Spleen (tissue), 11 donors: ENCODE measurements around the gene TBC1D9B. TPM values are rescaled to one million over a fixed set of nuclear protein-coding genes. Genes with fewer than 3 reads are reported as not detected.

Experiments
- DNase-seq: peaks from one replicate; pipeline ENCODE4 v3.0.0-alpha.2; 2020
- H3K27ac ChIP-seq, 8 donors: fragments of 200-600 bp; sonication (generic) in 7 of 8; 1 replicate in 4 of 8; 2 replicates in 4 of 8; pipeline versions ENCODE4 v1.5.0 to v1.8.0; 2016 to 2021; ENCODE audit warnings: inconsistent platforms in 4 of 8, mild to moderate bottlenecking in 4 of 8, moderate library complexity in 1 of 8
- H3K27me3 ChIP-seq, 7 donors: fragments of 200-600 bp; sonication (generic) in 6 of 7; replicated peaks in 1 of 7; 1 replicate in 4 of 7; 2 replicates in 3 of 7; pipeline versions ENCODE4 v1.5.0 to v1.8.0; 2016 to 2021; ENCODE audit warnings: inconsistent platforms in 3 of 7, mild to moderate bottlenecking in 1 of 7
- H3K36me3 ChIP-seq, 6 donors: fragments of 200-600 bp; sonication (generic) in 5 of 6; 1 replicate in 4 of 6; 2 replicates in 2 of 6; pipeline versions ENCODE4 v1.5.0 to v1.8.0; 2016 to 2021; ENCODE audit warnings: inconsistent platforms in 2 of 6
- H3K4me1 ChIP-seq, 6 donors: fragments of 200-600 bp; sonication (generic) in 5 of 6; 1 replicate in 3 of 6; 2 replicates in 3 of 6; pipeline versions ENCODE4 v1.5.0 to v1.8.0; 2016 to 2021; ENCODE audit warnings: inconsistent platforms in 3 of 6
- H3K4me3 ChIP-seq, 8 donors: fragments of 200-600 bp; sonication (generic) in 7 of 8; 1 replicate in 4 of 8; 2 replicates in 4 of 8; pipeline versions ENCODE4 v1.5.0 to v1.8.0; 2016 to 2021; ENCODE audit warnings: inconsistent platforms in 4 of 8, mild to moderate bottlenecking in 4 of 8, moderate library complexity in 2 of 8
- H3K9me3 ChIP-seq, 8 donors: fragments of 200-600 bp; sonication (generic) in 7 of 8; 1 replicate in 4 of 8; 2 replicates in 4 of 8; pipeline versions ENCODE4 v1.5.0 to v1.8.0; 2016 to 2021; ENCODE audit warnings: inconsistent platforms in 4 of 8
- POLR2A ChIP-seq, 3 donors: fragments of 450-650 bp; IDR thresholded peaks; one replicate each; pipeline ENCODE4 v1.5.1; 2017; ENCODE audit warnings: antibody characterized with exemption in 3 of 3, mild to moderate bottlenecking in 1 of 3
- POLR2AphosphoS5 ChIP-seq, 3 donors: sonication (generic); formaldehyde crosslinking; IDR thresholded peaks; one replicate each; pipeline ENCODE4 v1.5.1; 2017; ENCODE audit warnings: antibody characterized with exemption in 3 of 3
- WGBS, 5 donors: extraction: QIAGEN DNeasy Blood & Tissue Kit in 3 of 5; methylation state at CpG; one replicate each; pipeline versions ENCODE4 v1.1.5 to v1.1.7; 2013 to 2018; 5-methylcytosine and 5-hydroxymethylcytosine counted together
- intact Hi-C: fragments of 100-400 bp; cut with DNase I; formaldehyde crosslinking; loops from one replicate; pipeline ENCODE4 v1.15.0; 2023; ENCODE audit warnings: low total_unique reads
- polyA plus RNA-seq, 3 donors: library from polyadenylated mRNA; stranded (reverse); fragments of 200-250 nt; gene quantifications; one replicate each; pipeline ENCODE4 v1.2.1, GENCODE V29; 2013
- total RNA-seq, 7 donors: library from RNA; depleted of rRNA in 3 of 7; stranded (reverse); fragments of >200 nt in 3 of 7; fragmentation: NEBNext Ultra II Directional in 4 of 7; extraction: Animal tissue kit (Norgen Biotek cat#: 25700) in 4 of 7; gene quantifications; one replicate each; pipeline versions ENCODE4 v1.1.0 to v1.2.1, GENCODE V29; 2016 to 2021
- TF ChIP-seq, protein P1 (sequence below), 11 experiments: fragments of 200-600 bp in 7 of 11; fragments of 450-650 bp in 4 of 11; sonication (generic) in 4 of 11; IDR thresholded peaks in 8 of 11; conservative IDR thresholded peaks in 3 of 11; 1 replicate in 7 of 11; 2 replicates in 4 of 11; pipeline versions ENCODE4 v1.4.0 to v1.8.0; 2016 to 2021; ENCODE audit warnings: antibody characterized with exemption in 11 of 11, inconsistent platforms in 4 of 11, mild to moderate bottlenecking in 1 of 11
- donor health status: healthy with polysubstance abuse.
- donor health status: DM: no; HTN: no; CAD: no; lungs with moderate emphysema.
- donor health status: DM: no; HTN: no; CAD: no.
- donor health status: Bipolar disorder and iron deficiency.
- donor health status: healthy.
- donor health status: DM: no; HTN: no; CAD: no.
- donor health status: DM: yes; HTN: yes; CAD: no.

TBC1D9B gene
- total and polyA plus RNA-seq, 10 donors, result 29.5 to 140 (median 109) TPM

DNA sequence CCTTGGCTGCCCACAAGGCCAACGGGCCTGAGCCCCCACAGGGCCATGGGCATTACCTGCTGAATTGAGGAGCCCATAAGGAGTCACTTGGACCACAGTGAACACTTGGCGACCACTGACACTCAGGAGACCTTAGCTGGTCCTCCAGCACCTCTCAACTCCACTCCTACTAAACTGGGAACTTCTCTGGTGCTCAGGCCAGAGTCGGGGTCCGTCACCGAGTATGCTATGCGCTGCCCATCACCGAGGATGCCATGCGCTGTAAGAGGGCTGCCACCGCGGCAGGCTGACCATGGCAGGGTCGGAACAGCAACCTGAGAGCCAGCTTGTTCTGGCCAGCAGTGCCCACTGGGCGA, 87.6 kb downstream of the TBC1D9B start:
- Histone ChIP-seq H3K4me1 (peaks cover 46 to 82% (median 77%) of the 10 kb centered on the region in 6 donors), H3K27me3 (peaks cover 0 to 12% (median 0%) of the 10 kb centered on the region in 7 donors), H3K36me3 (peaks cover 0 to 33% (median 25%) of the 10 kb centered on the region in 6 donors), H3K9me3 (no peaks in the 10 kb centered on the region), H3K27ac (peak overlapping the region; percentile 86 to 100 (median 100)), H3K4me3 (peak overlapping the region; percentile 89 to 97 (median 94))
- no peak for TF ChIP-seq POLR2AphosphoS5 (IDR thresholded peaks at IDR 0.05)
- no peak for TF ChIP-seq POLR2A (IDR thresholded peaks at IDR 0.05)
- TF ChIP-seq, protein P1, sequence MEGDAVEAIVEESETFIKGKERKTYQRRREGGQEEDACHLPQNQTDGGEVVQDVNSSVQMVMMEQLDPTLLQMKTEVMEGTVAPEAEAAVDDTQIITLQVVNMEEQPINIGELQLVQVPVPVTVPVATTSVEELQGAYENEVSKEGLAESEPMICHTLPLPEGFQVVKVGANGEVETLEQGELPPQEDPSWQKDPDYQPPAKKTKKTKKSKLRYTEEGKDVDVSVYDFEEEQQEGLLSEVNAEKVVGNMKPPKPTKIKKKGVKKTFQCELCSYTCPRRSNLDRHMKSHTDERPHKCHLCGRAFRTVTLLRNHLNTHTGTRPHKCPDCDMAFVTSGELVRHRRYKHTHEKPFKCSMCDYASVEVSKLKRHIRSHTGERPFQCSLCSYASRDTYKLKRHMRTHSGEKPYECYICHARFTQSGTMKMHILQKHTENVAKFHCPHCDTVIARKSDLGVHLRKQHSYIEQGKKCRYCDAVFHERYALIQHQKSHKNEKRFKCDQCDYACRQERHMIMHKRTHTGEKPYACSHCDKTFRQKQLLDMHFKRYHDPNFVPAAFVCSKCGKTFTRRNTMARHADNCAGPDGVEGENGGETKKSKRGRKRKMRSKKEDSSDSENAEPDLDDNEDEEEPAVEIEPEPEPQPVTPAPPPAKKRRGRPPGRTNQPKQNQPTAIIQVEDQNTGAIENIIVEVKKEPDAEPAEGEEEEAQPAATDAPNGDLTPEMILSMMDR (IDR thresholded peaks at IDR 0.05 in 8 of 11, conservative IDR thresholded peaks at IDR 0.05 in 3 of 11), result no peak
- 31 to 61% (median 40%) methylated on average over 6 to 12 of the region's 12 CpGs for WGBS, 5 donors
- no peak for DNase-seq
- intact Hi-C loops, result no loop called here

DNA sequence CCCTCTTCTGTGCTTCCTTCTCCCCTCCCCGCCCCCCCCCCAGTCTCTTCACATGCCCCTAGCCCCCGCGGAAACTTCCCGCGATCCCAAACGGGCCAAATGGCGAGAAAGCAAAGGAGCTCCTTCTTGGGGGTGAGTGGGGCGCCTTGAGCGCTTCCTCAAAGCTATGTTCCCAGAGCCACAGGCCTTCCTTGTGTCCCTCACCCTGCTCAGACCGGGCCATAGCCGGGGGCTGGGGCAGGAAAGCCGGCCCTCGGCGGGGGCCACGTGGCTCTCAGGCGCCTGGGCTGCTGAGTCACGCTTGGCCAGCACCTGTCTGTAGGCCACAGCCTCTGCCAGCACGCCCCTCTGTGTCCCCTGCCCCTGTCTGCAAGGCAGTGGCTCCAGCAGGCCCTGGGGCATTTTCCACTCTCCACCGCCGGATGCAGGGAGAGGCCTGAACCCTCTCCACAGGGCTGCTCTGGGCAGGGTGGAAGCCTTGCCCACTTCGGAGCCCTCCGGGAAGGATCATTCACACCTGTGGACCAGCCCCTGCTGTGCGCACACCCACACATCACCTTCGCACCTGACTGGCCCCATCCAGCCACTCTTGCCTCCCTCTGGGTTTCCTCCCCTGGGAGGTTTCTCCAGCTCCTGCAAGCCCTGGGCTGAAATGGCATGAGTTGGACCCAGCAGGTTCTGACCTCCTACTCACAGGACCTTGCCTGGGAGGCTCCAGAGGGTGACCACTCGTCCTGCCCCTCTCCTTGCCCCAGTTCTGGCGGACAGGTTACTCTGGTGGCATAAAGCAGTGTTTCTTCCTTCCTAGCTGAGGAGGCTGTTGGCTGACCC, 88.2 kb downstream of the TBC1D9B start:
- peak; percentile 93 for DNase-seq
- TF ChIP-seq POLR2AphosphoS5 (IDR thresholded peaks at IDR 0.05), result no peak
- TF ChIP-seq, protein P1 (IDR thresholded peaks at IDR 0.05 in 8 of 11, conservative IDR thresholded peaks at IDR 0.05 in 3 of 11), result no peak
- no peak for TF ChIP-seq POLR2A (IDR thresholded peaks at IDR 0.05)
- 19 to 33% (median 27%) methylated on average over 9 to 26 of the region's 26 CpGs for WGBS, 5 donors
- Histone ChIP-seq H3K27me3 (peaks cover 0 to 12% (median 0%) of the 10 kb centered on the region in 7 donors), H3K36me3 (peaks cover 0 to 30% (median 19%) of the 10 kb centered on the region in 6 donors), H3K9me3 (no peaks in the 10 kb centered on the region), H3K4me1 (peaks cover 46 to 76% (median 71%) of the 10 kb centered on the region in 6 donors), H3K27ac (peak overlapping the region; percentile 86 to 100 (median 100)), H3K4me3 (peak overlapping the region in 7 of 8 donors; percentile 16 to 97 (median 95))
- intact Hi-C loops, result no loop called here

DNA sequence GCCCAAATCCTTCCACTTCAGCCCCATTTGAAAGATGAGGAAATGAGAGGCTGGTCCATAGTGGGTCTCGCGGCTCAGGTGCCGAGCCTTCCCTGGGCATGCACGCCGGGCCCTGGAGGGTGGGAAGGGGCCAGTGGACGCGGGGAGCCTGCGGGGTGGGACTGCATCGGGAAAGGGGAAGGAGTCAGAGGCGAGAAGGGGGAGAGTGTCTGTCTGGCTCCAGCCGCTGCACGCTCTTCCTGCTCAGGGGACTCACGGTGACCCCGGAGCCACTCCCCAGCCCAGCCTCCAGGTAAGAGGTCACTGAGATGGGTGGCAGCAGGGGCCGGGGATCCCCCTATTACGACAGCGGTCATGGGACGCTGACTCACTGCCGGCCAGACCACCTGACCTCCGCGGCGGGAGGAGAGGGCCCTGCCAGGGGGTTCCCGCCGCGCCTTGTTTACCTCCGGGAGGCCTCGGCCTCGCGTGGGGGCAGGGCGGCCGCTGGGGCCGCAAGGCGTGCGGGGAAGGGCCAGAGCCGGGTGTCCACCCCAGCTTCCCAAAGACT, 88.9 kb downstream of the TBC1D9B start:
- Histone ChIP-seq H3K9me3 (no peaks in the 10 kb centered on the region), H3K4me1 (peaks cover 46 to 69% (median 64%) of the 10 kb centered on the region in 6 donors), H3K36me3 (peaks cover 0 to 30% (median 12%) of the 10 kb centered on the region in 6 donors), H3K27ac (peak overlapping the region; percentile 86 to 100 (median 100)), H3K27me3 (peaks cover 0 to 12% (median 0%) of the 10 kb centered on the region in 7 donors), H3K4me3 (peak overlapping the region; percentile 11 to 97 (median 94))
- intact Hi-C loops, result no loop called here
- WGBS, 5 donors, result 2 to 6% (median 3%) methylated on average over 27 to 35 of the region's 35 CpGs
- TF ChIP-seq POLR2AphosphoS5 (IDR thresholded peaks at IDR 0.05) (peak; percentile 90 to 93 (median 91)), POLR2A (IDR thresholded peaks at IDR 0.05) (peak in 1 of 3 donors; percentile 12)
- TF ChIP-seq, protein P1 (IDR thresholded peaks at IDR 0.05 in 8 of 11, conservative IDR thresholded peaks at IDR 0.05 in 3 of 11), result no peak
- DNase-seq, result peak; percentile 98
